GM12864 (cell line): ENCODE results near the gene AQP2.

Source experiments
- DNase-seq: peaks from one replicate; pipeline ENCODE4 v3.0.0-alpha.2; 2011; ENCODE audit warnings: low read depth
- H3K4me3 ChIP-seq: 2 replicates; pipeline ENCODE4 v1.5.1; 2011; ENCODE audit warnings: mild to moderate bottlenecking, low read depth, low read length, control low read depth
- TF ChIP-seq, protein P1 (sequence below): IDR thresholded peaks from 2 replicates; pipeline ENCODE4 v1.5.1; 2011; ENCODE audit warnings: low read depth, mild to moderate bottlenecking, moderate library complexity, low read length, control low read depth, inconsistent platforms; ENCODE audit errors: missing control alignments

The AQP2 gene

DNA sequence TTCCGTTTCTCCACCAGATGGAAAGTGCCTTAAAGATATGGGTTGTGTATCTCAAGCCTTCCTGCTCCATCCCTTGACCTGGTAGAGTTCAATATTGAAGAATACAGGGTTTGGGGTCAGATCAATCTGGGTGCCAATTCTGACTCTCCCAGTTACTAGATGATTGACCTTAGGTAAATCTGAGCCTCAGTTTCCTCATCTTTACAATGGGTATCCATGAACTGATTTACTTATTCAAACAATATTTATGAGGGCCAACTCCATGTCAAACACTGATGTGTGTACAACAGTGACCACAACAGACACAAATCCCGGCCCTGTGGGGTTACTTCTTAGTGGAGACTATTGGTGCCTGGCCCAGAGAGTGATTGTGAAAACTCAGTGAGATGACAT lies 39.3 kb upstream of the AQP2 start:
- H3K4me3 ChIP-seq: no peak overlapping the region
- DNase-seq: no peak
- TF ChIP-seq, protein P1, sequence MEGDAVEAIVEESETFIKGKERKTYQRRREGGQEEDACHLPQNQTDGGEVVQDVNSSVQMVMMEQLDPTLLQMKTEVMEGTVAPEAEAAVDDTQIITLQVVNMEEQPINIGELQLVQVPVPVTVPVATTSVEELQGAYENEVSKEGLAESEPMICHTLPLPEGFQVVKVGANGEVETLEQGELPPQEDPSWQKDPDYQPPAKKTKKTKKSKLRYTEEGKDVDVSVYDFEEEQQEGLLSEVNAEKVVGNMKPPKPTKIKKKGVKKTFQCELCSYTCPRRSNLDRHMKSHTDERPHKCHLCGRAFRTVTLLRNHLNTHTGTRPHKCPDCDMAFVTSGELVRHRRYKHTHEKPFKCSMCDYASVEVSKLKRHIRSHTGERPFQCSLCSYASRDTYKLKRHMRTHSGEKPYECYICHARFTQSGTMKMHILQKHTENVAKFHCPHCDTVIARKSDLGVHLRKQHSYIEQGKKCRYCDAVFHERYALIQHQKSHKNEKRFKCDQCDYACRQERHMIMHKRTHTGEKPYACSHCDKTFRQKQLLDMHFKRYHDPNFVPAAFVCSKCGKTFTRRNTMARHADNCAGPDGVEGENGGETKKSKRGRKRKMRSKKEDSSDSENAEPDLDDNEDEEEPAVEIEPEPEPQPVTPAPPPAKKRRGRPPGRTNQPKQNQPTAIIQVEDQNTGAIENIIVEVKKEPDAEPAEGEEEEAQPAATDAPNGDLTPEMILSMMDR: no peak

DNA sequence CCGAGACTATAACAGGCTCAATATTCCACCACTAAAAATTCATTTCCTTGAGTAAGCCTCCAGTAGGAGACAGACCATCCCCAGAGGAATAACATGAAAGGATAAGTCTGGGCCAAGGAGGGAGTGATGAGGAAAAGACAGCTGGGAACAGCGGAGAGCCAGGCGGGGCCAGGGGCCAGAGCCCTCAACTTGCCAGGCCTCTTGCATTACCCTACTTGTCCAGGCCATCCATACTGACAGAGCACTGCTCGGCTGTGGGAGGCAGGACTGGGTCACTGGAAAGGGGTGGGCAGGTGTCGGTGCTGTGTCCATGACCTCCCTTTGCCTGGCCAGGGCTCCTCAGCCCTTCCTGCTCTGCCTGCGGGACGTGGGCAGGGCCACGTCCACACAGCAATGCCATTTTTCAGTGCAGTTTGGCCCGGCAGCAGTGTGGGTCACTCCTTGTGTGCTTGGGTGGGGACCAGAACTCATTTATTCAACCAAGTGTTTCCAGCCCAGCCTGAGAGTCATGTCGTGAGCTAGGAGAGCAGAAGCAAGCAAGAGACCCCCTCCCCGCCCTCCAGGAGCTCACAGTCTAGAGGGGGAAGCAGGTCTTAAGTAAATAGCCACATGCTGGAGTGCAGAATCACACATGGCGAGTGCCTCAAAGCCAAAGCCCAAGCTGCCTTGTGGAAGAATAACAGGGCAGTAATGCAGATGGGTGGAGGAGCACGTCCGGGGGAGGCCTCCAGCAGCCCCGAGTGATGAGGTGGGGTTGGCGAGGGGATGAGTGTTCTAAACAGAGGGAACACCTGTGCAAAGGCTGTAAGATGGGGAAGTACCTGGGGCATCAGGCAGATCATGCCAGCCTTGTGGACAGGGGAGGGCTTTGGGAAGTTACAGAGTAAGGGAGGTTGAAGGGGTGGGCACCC lies 37.9 kb upstream of the AQP2 start:
- TF ChIP-seq, protein P1: no peak
- H3K4me3 ChIP-seq: no peak overlapping the region
- no peak for DNase-seq

DNA sequence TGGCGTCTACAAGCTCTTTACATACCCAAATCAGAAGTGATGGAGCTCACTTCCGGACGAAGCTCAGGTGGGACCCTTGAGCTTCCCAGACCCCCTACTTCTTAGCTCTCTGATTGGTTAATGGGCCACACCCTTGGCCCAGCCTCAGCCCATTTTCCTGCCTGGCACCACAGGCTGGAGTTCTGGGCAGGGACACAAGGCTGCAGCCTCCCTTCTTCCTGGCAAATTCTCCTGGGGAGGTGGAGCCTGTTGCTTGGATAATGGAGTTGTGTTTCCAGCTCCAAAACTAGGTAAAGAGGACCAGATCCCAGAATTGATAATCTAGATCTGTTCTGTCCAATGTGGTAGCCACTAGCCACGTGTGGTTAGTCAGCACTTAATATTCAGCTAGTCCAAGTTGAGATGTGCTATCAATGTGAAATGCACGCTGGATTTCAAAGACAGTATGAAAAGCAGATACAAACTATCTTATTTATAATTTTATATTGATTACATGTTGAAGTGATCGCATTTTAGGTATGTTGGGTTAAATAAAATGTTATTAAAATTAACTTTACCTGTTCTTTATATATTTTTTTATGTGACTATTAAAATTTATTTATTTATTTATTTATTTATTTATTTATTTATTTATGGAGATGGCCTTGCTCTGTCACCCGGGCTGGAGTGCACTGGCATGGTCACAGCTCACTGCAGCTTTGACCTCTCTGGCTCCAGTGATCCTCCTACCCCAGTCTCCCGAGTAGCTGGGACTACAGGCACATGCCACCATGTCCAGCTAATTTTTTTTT lies 34.2 kb upstream of the AQP2 start:
- DNase-seq: no peak
- no peak overlapping the region for H3K4me3 ChIP-seq
- TF ChIP-seq, protein P1: no peak

DNA sequence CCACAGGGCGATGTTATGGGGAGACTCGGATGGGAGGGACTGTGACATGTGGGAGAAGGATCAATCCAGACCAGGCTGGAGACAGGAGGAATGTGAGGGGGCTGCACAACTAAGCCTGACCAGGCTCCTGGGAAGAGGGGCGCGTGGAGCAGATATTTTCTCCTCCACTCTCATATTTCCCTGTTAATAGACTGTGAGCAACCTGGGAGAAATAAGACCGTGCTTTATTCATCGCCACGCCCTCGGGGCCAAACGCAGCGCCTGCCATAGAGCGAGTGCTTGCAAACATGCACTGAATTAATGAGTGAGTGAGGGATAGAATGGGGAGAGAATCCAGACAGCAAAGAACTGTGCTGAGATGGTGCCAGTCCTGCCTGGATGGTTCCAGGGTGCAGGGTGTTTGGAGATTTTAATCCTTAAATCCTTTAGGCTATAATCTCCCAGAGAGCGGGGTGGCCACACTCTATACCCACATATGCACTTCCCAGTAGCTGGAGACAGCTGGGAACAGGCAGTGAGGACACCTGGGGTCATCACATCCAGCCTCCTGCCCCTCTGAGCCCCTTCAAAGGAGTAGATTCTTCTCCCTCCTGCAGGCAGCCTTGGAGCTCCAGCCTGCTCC lies 33.3 kb upstream of the AQP2 start:
- TF ChIP-seq, protein P1: no peak
- H3K4me3 ChIP-seq: no peak overlapping the region
- DNase-seq: no peak

DNA sequence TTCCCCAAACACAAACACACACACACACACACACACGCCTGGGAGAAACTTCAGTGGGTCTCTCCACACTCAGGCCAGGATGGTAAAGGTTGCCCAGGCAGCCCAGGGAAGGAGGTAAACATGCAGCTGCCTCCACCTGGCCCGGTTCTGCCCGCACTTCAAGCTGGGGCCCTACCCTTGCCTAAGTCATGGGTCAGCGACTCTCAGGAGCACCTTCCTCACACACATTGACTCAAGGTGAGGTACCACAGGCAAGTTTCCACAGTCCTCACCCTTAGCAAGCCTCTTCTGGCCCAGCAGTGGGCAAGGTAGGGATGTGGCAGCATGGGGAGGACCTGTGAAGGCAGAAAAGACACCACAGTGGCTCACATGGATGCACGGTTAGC lies 32.8 kb upstream of the AQP2 start:
- TF ChIP-seq, protein P1: no peak
- no peak for DNase-seq
- no peak overlapping the region for H3K4me3 ChIP-seq

DNA sequence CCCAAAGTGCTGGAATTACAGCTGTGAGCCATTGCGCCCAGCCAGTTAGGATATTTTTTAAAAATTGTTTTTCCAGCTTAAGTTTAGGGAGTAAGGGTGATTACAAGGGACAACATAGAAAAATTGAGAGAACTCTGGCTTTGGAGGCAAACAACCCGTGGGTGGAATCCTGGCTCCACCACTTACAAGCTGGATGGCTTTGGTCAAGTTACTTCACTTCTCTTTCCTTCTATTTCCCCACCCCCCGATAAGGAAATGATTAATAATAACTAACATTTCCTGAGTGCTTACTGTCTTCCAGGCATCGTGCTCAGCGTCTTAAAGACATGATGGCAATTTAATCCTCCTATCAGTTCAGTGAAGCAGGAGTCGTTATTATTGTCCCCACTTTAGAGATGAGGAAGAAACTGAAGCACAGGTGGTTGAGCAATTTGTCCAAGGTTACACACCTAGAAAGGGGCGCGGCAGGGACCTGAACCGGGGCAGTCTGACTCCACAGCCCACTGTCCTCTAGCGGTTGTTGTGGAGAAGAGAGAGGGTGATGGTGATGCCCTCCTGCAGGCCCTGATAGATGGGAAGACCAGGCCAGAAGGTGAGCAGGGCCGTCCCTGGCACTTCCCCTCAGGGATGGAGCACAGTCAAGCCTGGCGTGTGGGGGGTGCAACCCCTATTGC lies 30.2 kb upstream of the AQP2 start:
- TF ChIP-seq, protein P1: no peak
- H3K4me3 ChIP-seq: no peak overlapping the region
- DNase-seq: no peak
